ENCODE data around the gene TM9SF1.

- TF ChIP-seq, protein P1, sequence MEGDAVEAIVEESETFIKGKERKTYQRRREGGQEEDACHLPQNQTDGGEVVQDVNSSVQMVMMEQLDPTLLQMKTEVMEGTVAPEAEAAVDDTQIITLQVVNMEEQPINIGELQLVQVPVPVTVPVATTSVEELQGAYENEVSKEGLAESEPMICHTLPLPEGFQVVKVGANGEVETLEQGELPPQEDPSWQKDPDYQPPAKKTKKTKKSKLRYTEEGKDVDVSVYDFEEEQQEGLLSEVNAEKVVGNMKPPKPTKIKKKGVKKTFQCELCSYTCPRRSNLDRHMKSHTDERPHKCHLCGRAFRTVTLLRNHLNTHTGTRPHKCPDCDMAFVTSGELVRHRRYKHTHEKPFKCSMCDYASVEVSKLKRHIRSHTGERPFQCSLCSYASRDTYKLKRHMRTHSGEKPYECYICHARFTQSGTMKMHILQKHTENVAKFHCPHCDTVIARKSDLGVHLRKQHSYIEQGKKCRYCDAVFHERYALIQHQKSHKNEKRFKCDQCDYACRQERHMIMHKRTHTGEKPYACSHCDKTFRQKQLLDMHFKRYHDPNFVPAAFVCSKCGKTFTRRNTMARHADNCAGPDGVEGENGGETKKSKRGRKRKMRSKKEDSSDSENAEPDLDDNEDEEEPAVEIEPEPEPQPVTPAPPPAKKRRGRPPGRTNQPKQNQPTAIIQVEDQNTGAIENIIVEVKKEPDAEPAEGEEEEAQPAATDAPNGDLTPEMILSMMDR (IDR thresholded peaks at IDR 0.05; ENCODE audit: borderline replicate concordance, extremely low read depth, low read length, poor library complexity, severe bottlenecking): no peak
- no peak for TF ChIP-seq EZH2 (IDR thresholded peaks at IDR 0.05; ENCODE audit: borderline replicate concordance, low read depth, low read length, severe bottlenecking)
Observed at GRCh38 chr14:24172261-24172860, 22.9 kb downstream of the TM9SF1 start.
